Measurements from ENCODE around the gene MPIG6B.

Gene MPIG6B

GRCh38 chr6:31736021-31736767 is 13.0 kb downstream of the MPIG6B start, which contains the start of gene CLIC1:
Gene CLIC1 (minus strand): TSS chr6:31736530. CDS start chr6:31736300, 230 bp downstream.
- Histone ChIP-seq H3K4me3 (ENCODE audit: low read depth, low read length) (peak within 1 kb of the TSS; percentile 74), H3K27ac (peak within 1 kb of the TSS; percentile 61)
- DNase-seq = peak; percentile 91

DNA sequence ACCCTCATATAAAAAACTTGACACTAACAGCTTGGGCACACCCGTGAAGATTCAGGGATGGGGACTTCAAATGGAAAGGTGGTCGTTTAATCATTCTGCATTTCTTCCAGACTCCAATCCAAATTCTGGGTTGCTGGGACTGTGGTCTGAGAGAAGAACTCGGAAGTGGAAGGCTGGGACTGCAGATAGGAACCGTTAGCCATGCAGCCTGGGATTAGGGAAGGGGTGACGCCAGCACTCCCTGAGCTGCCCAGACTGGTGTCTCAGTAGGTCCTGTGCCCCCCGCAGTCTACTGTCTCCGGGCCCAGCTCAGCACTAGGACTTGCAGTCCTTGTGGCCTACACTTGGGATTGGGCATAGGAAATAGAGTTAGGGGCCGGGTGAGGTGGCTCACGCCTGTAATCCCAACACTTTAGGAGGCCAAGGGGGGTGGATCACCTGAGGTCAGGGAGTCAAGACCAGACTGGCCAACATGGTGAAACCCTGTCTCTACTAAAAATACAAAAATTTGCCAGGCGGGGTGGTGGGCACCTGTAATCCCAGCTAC is 13.7 kb downstream of the MPIG6B start:
- Histone ChIP-seq H3K4me3 (ENCODE audit: low read depth, low read length) (peak overlapping the region; percentile 74), H3K36me3 (peaks cover 28% of the 10 kb centered on the region), H3K27ac (peak overlapping the region; percentile 61), H3K27me3 (ENCODE audit: insufficient read depth, low read depth, severe bottlenecking) (no peaks in the 10 kb centered on the region), H3K9me3 (ENCODE audit: severe bottlenecking) (peaks cover 4% of the 10 kb centered on the region)
- TF ChIP-seq, protein P1, sequence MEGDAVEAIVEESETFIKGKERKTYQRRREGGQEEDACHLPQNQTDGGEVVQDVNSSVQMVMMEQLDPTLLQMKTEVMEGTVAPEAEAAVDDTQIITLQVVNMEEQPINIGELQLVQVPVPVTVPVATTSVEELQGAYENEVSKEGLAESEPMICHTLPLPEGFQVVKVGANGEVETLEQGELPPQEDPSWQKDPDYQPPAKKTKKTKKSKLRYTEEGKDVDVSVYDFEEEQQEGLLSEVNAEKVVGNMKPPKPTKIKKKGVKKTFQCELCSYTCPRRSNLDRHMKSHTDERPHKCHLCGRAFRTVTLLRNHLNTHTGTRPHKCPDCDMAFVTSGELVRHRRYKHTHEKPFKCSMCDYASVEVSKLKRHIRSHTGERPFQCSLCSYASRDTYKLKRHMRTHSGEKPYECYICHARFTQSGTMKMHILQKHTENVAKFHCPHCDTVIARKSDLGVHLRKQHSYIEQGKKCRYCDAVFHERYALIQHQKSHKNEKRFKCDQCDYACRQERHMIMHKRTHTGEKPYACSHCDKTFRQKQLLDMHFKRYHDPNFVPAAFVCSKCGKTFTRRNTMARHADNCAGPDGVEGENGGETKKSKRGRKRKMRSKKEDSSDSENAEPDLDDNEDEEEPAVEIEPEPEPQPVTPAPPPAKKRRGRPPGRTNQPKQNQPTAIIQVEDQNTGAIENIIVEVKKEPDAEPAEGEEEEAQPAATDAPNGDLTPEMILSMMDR (IDR thresholded peaks at IDR 0.05; ENCODE audit: low read depth, low read length) = no peak
- no peak for DNase-seq

More at GRCh38 chr6:31736021-31736767, 13.0 kb downstream of the MPIG6B start, which contains the start of gene CLIC1:
- no peaks in the 10 kb centered on the region for H3K27me3 ChIP-seq (ENCODE audit: insufficient read depth, low read depth, severe bottlenecking)
- H3K36me3 ChIP-seq = peaks cover 35% of the 10 kb centered on the region
- TF ChIP-seq, protein P1 (IDR thresholded peaks at IDR 0.05; ENCODE audit: low read depth, low read length) = no peak
- peaks cover 4% of the 10 kb centered on the region for H3K9me3 ChIP-seq (ENCODE audit: severe bottlenecking)

DNA sequence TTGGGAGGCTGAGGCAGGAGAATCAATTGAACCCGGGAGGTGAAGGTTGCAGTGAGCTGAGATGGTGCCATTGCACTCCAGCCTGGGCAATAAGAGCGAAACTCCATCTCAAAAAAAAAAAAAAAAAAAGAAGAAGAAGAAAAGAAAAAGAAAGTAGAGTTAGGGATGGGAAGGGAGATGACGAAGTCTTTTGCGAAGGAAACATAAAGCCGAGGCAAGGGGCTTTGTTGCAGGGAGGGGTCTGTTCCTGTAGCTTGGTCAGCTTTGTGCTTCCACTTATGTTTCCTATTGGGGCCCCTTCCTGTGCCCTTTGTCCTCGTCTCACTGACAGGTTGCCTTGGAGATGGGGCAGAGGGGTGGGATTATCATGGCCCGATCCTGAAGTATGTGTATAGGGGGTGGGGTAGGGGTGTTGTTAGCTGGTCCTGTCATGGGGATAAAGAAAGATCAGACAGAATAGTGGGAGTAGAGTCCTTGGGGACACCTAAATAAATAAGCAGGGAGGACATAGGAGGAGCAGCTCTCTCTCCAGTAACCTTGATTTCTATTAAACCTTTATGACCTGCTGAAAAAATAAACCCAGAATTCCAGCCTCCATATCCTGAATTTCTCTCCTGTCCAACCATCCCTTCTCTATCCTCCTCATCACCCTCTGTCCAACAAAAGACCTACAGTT is 14.3 kb downstream of the MPIG6B start:
- DNase-seq = peak; percentile 62
- peaks cover 22% of the 10 kb centered on the region for H3K36me3 ChIP-seq
- H3K27ac ChIP-seq = peak overlapping the region; percentile 61
- peaks cover 4% of the 10 kb centered on the region for H3K9me3 ChIP-seq (ENCODE audit: severe bottlenecking)
- H3K4me3 ChIP-seq (ENCODE audit: low read depth, low read length) = no peak overlapping the region
- TF ChIP-seq, protein P1 (IDR thresholded peaks at IDR 0.05; ENCODE audit: low read depth, low read length) = no peak
- H3K27me3 ChIP-seq (ENCODE audit: insufficient read depth, low read depth, severe bottlenecking) = no peaks in the 10 kb centered on the region

DNA sequence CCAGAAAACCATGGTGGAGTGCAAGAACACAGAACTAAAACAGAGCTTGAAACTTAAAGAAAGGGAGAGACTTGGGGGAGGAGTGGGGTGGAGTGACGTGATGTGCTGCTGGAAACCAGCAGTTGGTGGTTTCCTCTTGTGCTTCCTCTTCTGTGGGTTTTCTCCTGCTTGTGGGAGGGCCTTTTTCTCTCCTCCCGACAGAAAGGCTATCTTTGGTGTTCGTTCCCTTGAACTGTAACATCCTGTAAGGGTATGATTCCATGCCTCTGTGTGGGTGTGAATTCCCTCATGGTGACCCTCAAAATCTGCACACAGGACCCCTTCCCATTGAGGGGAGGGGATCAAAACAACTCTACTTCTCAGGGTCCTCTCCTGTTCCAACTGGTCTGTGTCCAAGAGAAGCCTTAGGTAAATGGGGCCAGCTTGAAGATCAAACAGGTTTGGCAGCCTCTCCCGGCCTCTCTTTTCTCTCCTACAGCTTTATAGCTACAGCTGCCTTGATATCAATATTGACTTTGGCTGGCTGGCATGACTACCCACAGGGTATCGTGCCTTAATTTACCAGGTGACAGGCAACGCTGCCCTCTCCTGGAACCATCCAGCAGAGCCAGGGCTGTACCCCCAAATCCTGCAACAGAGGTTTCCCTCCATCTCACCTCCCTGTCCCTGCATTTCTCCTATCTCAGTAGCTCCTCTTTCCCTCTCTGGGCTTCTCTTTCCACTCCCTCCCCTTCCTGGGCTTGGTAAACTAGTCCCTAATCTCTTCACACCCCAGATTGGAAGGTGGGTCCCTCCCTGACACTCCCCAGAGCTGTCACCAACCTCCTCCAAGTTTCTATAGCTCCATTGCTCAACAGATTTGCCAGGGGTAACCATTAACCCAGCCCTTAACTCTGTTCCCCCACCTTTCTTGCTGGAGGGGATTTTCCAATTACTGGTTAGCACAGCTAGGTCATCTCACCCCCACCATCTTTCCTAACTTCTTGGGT is 15.1 kb downstream of the MPIG6B start:
- no peak overlapping the region for H3K4me3 ChIP-seq (ENCODE audit: low read depth, low read length)
- H3K27ac ChIP-seq = peak overlapping the region; percentile 19
- peaks cover 4% of the 10 kb centered on the region for H3K9me3 ChIP-seq (ENCODE audit: severe bottlenecking)
- TF ChIP-seq, protein P1 (IDR thresholded peaks at IDR 0.05; ENCODE audit: low read depth, low read length) = peak; percentile 60
- H3K36me3 ChIP-seq = peaks cover 14% of the 10 kb centered on the region
- H3K27me3 ChIP-seq (ENCODE audit: insufficient read depth, low read depth, severe bottlenecking) = no peaks in the 10 kb centered on the region
- no peak for DNase-seq

DNA sequence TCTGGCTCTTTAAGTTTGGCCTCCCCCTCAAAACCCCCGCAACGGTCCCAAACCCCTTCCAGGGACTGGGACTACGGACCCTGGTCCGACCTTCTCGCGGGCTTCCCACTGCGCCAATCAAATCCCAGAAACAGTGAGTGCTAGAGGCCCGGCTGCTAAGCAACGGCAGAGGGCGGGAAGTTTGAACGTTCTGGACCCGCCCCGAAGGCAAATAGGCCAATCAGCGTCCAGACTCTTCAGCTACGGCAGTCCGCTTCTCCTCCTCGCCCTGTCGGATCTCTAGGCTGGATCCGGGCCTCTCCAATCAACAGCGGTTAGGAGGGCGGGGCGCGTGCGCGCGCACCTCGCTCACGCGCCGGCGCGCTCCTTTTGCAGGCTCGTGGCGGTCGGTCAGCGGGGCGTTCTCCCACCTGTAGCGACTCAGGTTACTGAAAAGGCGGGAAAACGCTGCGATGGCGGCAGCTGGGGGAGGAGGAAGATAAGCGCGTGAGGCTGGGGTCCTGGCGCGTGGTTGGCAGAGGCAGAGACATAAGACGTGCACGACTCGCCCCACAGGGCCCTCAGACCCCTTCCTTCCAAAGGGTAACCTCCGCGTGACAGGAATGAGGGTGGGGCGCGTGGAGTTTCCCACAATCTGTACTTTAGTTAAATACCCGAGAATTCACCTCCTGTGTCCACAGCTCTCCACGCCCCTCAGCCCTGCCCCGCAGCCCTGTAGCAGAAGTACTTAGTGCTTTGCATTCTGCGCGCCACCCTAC is 16.6 kb downstream of the MPIG6B start, which contains the start of gene MSH5:
TSS of gene MSH5 (plus strand) at position 367 of the 758 bp plus-strand sequence. CDS start 462 bp downstream, outside the sequence.
- peaks cover 4% of the 10 kb centered on the region for H3K9me3 ChIP-seq (ENCODE audit: severe bottlenecking)
- H3K36me3 ChIP-seq = no peaks in the 10 kb centered on the region
- DNase-seq = no peak
- no peak within 1 kb of the TSS for H3K4me3 ChIP-seq (ENCODE audit: low read depth, low read length)
- TF ChIP-seq, protein P1 (IDR thresholded peaks at IDR 0.05; ENCODE audit: low read depth, low read length) = no peak
- no peak within 1 kb of the TSS for H3K27ac ChIP-seq
- no peaks in the 10 kb centered on the region for H3K27me3 ChIP-seq (ENCODE audit: insufficient read depth, low read depth, severe bottlenecking)
